Thyroid gland (tissue), 4 donors: Measurements from ENCODE around the gene DUSP7.

Experiments
- CTCF ChIP-seq, 6 experiments: fragments of 200-600 bp in 3 of 6; fragments of 450-650 bp in 3 of 6; sonication (generic) in 3 of 6; IDR thresholded peaks; one replicate each; pipeline ENCODE4 v1.5.1; 2016 to 2019; ENCODE audit warnings: antibody characterized with exemption in 6 of 6, mild to moderate bottlenecking in 2 of 6, inconsistent platforms in 1 of 6, moderate library complexity in 1 of 6
- POLR2A ChIP-seq, 2 donors: fragments of 450-650 bp; IDR thresholded peaks; one replicate each; pipeline ENCODE4 v1.6.1; 2017; ENCODE audit warnings: antibody characterized with exemption in 2 of 2, mild to moderate bottlenecking in 2 of 2, moderate library complexity in 1 of 2

DNA sequence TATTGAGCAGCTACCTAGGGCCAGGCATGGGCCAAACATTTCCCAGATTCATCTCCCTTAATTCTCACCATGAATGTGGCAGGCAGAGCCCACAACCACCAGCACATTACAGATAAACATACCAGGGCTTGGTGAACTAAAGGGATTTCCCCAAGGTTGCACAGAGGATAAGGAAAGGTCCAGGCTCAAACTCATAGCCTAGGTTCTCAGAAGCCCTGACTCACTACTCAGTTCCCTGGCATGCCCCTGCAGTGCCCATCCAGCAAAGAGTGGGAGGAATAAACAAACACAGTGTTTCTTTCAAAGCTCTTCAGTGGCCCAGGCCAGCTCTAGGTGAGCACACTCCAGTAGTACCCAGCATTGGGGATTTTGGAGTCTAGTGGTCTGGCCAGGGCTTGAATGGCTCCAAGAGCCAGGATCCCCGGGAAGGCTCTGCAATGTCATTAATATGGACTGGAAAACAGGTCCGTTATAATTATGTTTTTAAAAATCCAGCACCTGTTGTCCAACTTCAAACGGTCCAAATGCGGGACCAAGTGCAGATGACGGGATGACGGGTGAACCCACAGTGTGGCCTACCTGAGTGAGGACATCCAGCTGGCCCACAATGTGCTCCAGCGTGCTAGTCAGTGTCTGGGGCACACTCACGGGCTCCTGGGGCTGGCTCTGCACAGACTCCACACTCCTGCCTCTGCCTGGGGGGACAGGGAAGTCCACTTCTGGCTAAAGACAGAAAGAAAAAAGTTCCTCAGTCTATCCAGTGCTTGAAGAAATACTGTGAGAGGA is 39.8 kb upstream of the DUSP7 start:
- TF ChIP-seq CTCF (IDR thresholded peaks at IDR 0.05) (no peak), POLR2A (IDR thresholded peaks at IDR 0.05) (no peak)
